GM12801 (cell line): Measurements from ENCODE around the gene PSMD4.

Experiments
- CTCF ChIP-seq: IDR thresholded peaks from one replicate; pipeline ENCODE4 v1.5.1; 2011; ENCODE audit warnings: control low read depth; ENCODE audit not compliant: insufficient read length; ENCODE audit errors: extremely low read depth

PSMD4 gene

DNA sequence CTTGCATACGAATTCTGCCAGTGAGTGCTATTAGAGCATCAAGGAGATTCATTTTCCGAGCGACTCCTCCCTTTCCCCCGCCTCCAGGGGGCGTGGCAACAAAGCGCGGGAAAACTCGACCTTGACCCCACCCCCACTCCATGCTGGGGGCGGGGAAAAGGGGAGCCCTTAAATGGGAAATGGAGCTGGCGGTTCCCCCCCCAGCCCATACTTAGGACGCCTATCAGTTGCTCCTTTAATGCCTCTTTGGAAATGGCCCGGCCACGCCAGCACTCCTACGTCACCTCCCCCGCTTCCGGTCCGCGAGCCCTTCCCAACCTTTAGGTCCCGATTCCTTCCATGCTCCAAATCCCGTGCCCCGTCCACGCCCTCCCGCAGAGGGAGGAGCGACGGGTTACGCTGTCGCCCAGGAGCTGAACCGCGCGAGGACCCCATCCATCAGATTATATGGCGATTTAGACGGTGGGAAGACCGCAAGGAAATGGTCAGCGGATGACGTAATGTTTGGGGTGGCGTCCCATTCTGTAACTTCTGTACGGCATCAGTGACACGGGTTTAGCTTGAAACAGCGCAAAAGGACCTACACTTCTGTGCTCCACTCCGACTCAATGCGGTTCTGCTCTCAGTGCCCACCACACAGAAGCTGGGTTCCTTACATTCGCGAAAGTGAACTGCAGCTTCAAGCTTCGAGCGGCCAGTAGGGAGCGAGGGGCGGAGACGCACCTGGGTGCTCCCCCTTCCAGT is 26.9 kb downstream of the PSMD4 start:
- TF ChIP-seq CTCF = no peak

DNA sequence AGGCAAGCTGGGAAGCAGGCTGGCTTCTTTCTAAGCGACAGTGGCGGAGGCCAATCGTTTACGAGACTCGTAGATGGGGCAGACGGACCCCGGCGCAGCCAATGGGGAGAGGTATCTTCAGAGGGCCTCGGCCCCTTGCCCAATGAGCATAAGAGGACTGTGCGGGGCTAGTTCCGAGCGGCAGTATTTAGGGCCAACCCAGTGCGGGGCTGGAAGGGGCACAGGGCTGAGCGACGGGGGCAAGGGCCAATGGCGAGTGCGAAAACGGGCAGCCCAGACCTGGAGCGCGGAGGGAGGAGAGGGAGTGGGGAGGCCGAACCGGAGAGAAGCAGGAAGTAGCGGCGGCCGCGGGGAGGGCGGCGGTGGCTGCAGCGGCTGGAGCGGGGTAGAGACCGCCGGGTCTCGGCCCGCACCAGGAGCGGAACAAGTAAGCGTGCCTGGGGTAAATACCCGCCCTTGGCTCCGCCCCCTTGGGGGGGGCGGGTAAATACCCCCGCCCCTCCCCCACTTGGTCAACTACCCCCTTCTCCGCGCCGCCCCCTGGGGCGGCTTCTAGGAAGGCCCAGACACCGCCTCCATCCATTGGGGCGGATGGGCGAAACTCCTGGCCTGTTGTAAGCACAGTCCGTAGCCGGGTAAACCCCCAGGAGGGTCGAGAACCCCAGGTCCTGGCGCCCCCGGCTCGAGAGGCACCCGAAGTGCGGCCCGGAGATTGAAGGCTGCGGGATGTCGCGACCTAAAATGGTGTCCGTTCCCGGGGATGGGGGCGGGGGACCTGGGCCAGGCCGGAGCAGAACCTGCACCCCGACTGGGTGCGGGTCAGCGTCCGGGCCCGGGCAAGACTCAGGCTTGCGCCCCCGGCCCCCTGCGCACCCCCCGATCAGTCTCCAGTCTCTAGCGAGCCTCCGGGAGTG is 27.7 kb downstream of the PSMD4 start, which contains the start of gene ZNF687:
Gene ZNF687 (plus strand): TSS at position 331 of the 914 bp plus-strand sequence. CDS start 3,993 bp downstream, outside the sequence.
- no peak for TF ChIP-seq CTCF

DNA sequence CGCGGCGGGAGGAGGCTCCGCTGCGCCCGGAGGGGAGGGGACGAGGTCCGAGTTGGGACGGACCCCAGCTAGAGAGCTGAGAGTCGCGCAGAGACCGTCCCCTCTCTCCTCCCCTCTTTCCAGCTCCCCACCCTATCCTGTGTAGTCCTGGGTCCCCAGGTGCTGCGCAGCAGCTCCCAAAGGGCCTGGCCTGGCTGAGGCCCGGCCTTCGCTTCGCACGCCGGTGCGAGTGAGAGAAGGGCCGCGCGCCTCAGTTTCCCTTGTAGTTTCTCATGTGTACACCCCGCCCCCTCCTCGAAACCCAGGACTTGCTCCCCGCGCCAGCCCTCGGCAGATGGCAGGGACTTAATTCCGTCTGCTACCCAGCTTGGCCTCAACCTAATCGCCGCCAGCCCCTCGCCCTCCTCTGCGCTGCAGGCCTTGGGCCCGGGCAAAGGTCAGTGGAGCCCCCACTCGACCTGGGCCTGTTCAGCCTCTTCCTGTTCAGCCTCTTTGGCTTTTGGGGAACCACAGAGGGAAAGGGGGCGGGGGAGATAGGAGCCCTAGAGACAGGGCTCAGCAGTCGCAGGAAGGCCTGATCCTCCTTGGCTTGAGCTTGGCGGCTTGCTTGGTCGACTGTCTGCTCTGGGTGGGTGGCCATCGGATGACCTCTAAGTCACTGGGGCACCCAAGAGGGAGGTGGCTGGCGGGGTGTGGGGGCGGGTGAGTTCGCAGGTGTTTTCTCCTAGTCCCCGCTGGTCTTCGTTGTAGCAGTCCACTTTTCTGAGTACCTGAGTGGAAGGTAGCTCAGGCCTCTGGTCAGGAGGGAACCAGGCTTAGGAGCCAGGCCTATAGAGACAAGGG is 28.6 kb downstream of the PSMD4 start:
- no peak for TF ChIP-seq CTCF

DNA sequence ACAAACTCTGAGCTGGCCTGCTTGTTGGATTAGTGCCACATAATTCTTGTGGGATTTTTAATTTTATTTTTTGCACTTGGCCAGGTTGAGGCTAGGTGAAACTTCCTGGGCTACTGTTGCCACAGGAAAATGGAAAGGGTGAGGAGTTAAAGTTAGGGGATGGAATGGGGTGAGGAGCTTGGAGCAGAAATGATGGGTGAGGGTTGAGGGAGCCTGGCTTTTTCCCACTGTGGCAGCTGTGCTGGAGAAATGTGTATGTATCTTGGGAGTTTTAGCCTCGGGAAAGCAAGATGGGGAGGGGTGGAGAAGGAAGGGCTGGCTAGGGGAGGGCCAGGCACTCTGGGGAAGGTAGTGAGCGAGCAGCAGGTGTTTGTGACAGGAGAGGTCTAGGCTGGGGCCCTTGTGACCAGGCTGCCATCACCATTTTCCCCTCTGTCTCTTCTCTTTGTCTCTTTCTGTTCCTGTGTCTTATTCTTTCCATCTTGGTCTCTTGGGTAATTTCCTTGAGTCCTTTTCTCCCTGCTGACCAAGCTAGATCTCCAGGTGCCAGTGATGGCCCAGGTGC is 29.6 kb downstream of the PSMD4 start:
- TF ChIP-seq CTCF = no peak

DNA sequence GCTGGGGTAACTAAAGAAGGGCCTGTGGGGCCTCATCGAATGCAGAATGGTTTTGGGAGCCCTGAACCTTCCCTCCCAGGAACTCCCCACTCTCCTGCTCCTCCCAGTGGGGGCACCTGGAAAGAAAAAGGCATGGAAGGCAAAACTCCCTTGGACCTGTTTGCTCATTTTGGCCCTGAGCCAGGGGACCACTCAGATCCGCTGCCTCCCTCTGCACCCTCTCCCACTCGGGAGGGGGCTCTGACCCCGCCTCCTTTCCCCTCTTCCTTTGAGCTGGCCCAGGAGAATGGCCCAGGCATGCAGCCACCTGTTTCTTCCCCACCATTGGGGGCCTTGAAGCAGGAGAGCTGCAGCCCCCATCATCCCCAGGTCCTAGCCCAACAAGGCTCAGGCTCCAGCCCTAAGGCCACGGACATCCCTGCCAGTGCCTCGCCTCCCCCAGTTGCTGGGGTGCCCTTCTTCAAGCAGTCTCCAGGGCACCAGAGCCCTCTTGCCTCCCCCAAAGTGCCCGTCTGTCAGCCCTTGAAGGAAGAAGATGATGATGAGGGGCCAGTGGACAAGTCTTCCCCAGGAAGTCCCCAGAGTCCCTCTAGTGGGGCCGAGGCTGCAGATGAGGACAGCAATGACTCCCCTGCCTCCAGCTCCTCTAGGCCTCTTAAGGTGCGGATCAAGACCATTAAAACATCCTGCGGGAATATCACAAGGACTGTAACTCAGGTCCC is 32.2 kb downstream of the PSMD4 start:
- TF ChIP-seq CTCF = no peak

DNA sequence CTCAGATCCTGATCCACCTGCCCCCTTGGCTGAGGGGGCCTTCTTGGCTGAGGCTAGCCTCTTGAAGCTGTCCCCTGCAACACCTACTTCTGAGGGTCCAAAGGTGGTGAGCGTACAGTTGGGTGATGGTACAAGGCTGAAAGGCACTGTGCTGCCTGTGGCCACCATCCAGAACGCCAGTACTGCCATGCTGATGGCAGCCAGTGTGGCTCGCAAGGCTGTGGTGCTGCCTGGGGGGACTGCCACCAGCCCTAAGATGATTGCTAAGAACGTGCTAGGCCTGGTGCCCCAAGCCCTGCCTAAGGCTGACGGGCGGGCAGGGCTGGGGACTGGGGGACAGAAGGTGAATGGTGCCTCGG is 32.8 kb downstream of the PSMD4 start:
- TF ChIP-seq CTCF = no peak
